HS-5 (cell line): ENCODE data around the gene PALM2AKAP2.

Experiments
- DNase-seq: peaks from one replicate; pipeline ENCODE4 v3.0.0-alpha.2; 2012; ENCODE audit warnings: low read depth

PALM2AKAP2 gene

GRCh38 chr9:109779711-109780452, at the start of gene PALM2AKAP2:
PALM2AKAP2 (plus strand) TSS chr9:109780198; CDS start chr9:109780489, 291 bp downstream.
- DNase-seq: no peak

GRCh38 chr9:109730228-109730627, 49.8 kb upstream of the PALM2AKAP2 start:
- DNase-seq: no peak

- no peak for DNase-seq
Measured at GRCh38 chr9:109733690-109734089, 46.3 kb upstream of the PALM2AKAP2 start.

DNA sequence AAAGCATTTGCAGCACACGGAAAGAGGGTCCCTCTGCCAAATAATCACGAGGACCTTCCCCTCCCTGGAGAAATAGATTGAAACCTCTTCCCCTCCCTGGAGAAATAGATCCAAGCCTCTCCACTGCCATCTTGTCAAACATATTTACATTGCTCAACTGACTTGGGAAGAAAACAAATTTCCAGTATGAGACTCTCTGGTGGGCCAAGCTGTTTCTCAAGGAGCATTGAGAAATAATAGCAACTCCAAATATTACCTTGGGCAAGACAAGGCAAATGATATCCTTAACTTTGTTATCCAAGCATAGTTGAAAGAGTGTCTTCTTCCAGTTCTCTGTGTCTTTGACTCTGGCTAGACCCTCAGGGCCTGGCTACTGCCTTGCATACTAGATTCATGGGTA, 45.2 kb upstream of the PALM2AKAP2 start:
- no peak for DNase-seq

GRCh38 chr9:109735801-109736200, 44.2 kb upstream of the PALM2AKAP2 start:
- no peak for DNase-seq

DNA sequence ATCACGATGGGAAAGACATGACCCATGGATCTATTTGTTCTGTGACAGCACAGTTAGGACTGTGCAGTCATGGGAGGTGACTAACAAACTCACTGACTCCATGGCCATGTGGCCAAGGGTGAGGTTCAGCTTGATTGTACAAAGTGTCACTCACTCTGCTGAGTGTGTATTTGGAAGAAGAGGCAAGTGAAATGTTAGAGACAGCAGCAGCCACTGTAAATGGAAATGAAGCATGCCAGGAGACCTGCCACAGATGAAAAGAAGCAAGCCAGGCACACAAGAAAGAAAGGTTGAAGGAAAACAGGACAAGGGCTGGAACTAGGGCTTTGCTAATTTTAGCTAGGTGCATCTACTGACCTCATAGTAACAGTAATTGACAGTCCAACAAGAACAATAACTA, 42.7 kb upstream of the PALM2AKAP2 start:
- no peak for DNase-seq

- no peak for DNase-seq
Measured at GRCh38 chr9:109739760-109740159, 40.2 kb upstream of the PALM2AKAP2 start.

- DNase-seq: no peak
Measured at GRCh38 chr9:109742776-109743348, 37.1 kb upstream of the PALM2AKAP2 start.

- DNase-seq: no peak
Measured at GRCh38 chr9:109743696-109744095, 36.3 kb upstream of the PALM2AKAP2 start.

- DNase-seq: no peak
Measured at GRCh38 chr9:109745335-109746283, 34.4 kb upstream of the PALM2AKAP2 start.

DNA sequence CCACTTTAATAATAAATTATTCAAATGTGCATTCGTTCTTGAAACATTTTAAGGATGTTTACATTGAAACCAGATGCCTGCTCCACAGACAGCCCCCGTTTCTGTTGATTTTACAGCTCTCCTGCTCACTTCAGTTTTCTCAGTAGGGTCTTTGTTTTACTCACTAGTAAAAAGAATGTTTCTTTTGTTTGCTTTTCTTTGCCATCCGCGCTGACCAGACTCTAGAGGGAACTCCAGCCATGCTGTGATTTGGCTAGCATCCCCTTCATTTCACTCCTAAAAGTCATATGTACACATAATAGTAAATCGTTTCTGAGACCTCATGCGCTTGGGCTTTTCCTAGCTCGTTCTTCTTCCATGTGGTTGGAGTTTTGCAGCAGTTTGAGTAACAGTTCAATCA, 28.7 kb upstream of the PALM2AKAP2 start:
- DNase-seq: no peak

- DNase-seq: no peak
Measured at GRCh38 chr9:109753308-109753707, 26.7 kb upstream of the PALM2AKAP2 start.

DNA sequence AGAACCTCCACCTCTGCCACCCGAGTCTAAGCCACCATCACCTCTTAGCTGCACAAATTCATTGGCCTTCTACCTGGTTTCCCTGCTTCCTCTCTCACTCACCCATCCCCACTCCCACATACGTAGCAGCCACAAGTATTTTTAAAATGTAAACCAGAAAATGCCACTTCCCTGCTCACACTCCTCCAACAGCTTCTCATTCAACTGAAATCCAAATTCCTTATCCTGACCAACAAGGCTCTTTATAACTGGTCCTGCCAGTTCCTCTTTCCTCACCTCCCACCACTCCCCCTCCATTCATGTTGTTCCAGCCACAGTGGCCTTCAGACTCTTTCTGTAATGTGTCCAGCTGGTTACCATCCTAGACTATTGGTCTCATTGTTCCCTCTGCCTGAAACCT, 25.0 kb upstream of the PALM2AKAP2 start:
- DNase-seq: no peak

- DNase-seq: no peak
Measured at GRCh38 chr9:109759589-109759988, 20.4 kb upstream of the PALM2AKAP2 start.

- DNase-seq: no peak
Measured at GRCh38 chr9:109765278-109765677, 14.7 kb upstream of the PALM2AKAP2 start.

- DNase-seq: no peak
Measured at GRCh38 chr9:109765830-109766229, 14.2 kb upstream of the PALM2AKAP2 start.

- peak; percentile 70 for DNase-seq
Measured at GRCh38 chr9:109766351-109766750, 13.6 kb upstream of the PALM2AKAP2 start.

GRCh38 chr9:109767404-109767803, 12.6 kb upstream of the PALM2AKAP2 start:
- DNase-seq: no peak

DNA sequence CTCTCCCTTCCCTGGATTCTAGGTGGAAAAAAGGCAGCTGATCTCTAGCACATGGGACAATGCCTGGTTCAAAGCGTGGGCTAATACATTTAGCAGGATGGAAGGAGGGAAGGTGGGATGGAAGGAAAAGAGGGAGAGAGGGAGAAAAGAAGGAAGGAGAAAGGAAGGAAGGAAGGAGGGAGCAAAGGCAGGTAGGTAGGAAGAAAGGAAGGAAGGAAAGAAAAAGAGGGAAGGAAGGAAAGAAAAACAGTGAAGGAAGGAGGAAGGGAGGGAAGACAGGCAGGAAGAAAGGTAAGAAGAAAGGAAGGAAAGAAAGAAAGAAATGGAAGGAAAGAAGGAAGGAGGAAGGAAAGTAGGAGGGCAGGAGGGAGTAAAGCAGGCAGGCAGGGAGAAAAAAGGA, 12.2 kb upstream of the PALM2AKAP2 start:
- no peak for DNase-seq

DNA sequence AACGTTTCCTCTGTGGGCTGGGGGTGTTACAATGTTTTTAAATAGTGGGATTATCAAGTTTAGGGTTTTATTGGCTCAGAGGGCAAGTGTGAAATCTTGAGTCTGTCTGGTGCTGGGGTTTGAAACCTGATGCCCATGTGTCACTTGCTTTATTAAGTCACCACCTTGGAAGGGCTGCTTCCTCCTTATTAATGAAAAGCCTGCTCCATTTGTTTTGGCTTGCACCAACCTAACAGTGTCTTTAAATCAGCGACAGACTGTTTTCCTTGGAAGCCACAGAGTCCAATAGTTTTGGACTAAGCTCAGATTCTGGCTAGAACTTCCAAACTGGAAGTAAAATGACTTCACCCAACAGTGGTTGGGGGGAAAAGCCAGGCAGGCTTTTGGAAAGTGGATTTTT, 10.7 kb upstream of the PALM2AKAP2 start:
- no peak for DNase-seq

- no peak for DNase-seq
Measured at GRCh38 chr9:109770101-109770500, 9.9 kb upstream of the PALM2AKAP2 start.

- peak; percentile 19 for DNase-seq
Measured at GRCh38 chr9:109771087-109771486, 8.9 kb upstream of the PALM2AKAP2 start.
